Endodermal cell (in vitro differentiated cells): ENCODE measurements around the gene HMX1. TPM values are rescaled to one million over a fixed set of nuclear protein-coding genes. Genes with fewer than 3 reads are reported as not detected.

ENCODE experiments used
- DNase-seq: peaks from one replicate; pipeline ENCODE4 v3.0.0-alpha.2; 2017
- H3K27ac ChIP-seq: 2 replicates; pipeline ENCODE4 v1.5.1; 2013; ENCODE audit warnings: mild to moderate bottlenecking, low read depth, low read length, moderate library complexity
- H3K27me3 ChIP-seq: 2 replicates; pipeline ENCODE4 v1.6.1; 2013; ENCODE audit warnings: mild to moderate bottlenecking, low read length, moderate library complexity; ENCODE audit not compliant: insufficient read depth, control insufficient read depth, poor library complexity, severe bottlenecking
- H3K36me3 ChIP-seq: 2 replicates; pipeline ENCODE4 v1.7.0; 2013; ENCODE audit warnings: mild to moderate bottlenecking, low read length, moderate library complexity; ENCODE audit not compliant: control insufficient read depth, insufficient read depth
- H3K4me1 ChIP-seq: one replicate; pipeline ENCODE4 v1.7.0; 2013; ENCODE audit warnings: low read length; ENCODE audit not compliant: control insufficient read depth, insufficient read depth
- H3K4me3 ChIP-seq: 2 replicates; pipeline ENCODE4 v1.5.1; 2013; ENCODE audit warnings: mild to moderate bottlenecking, low read length, moderate library complexity
- H3K9ac ChIP-seq: 2 replicates; pipeline ENCODE4 v1.6.1; 2013; ENCODE audit warnings: mild to moderate bottlenecking, low read length, moderate library complexity; ENCODE audit not compliant: poor library complexity, severe bottlenecking; ENCODE audit errors: extremely low read depth
- H3K9me3 ChIP-seq: 2 replicates; pipeline ENCODE4 v1.6.1; 2013; ENCODE audit warnings: mild to moderate bottlenecking, low read length, moderate library complexity; ENCODE audit not compliant: control insufficient read depth
- H3K27ac Mint-ChIP-seq: 2 replicates; pipeline ENCODE4 v1.8.0; 2020; ENCODE audit warnings: mixed read lengths
- H3K27me3 Mint-ChIP-seq: 2 replicates; pipeline ENCODE4 v1.8.0; 2021; ENCODE audit warnings: mild to moderate bottlenecking, mixed read lengths; ENCODE audit not compliant: insufficient read depth
- H3K36me3 Mint-ChIP-seq: 2 replicates; pipeline ENCODE4 v1.8.0; 2020; ENCODE audit warnings: low read depth, mixed read lengths
- H3K4me1 Mint-ChIP-seq: 2 replicates; pipeline ENCODE4 v1.8.0; 2020; ENCODE audit warnings: mixed read lengths
- H3K4me3 Mint-ChIP-seq: 2 replicates; pipeline ENCODE4 v1.8.0; 2020; ENCODE audit warnings: mild to moderate bottlenecking, moderate library complexity, mixed read lengths
- H3K9me3 Mint-ChIP-seq: 2 replicates; pipeline ENCODE4 v1.8.0; 2020; ENCODE audit warnings: mild to moderate bottlenecking, mixed read lengths
- CTCF ChIP-seq: fragments of 200-600 bp; sonication (generic); conservative IDR thresholded peaks from 2 replicates; pipeline ENCODE4 v1.5.0; 2021; ENCODE audit warnings: antibody characterized with exemption, mild to moderate bottlenecking
- WGBS, 2 experiments: methylation state at CpG; one replicate each; pipeline versions ENCODE4 v1.1.5 to v1.1.7; 2013; ENCODE audit warnings: missing lambda C conversion rate in 2 of 2, mixed read lengths in 1 of 2; ENCODE audit not compliant: insufficient coverage in 1 of 2, insufficient read length in 1 of 2; 5-methylcytosine and 5-hydroxymethylcytosine counted together
- total RNA-seq, 2 donors: library from RNA; stranded (reverse); fragmentation: NEBNext Ultra II Directional in 1 of 2; extraction: Animal tissue kit (Norgen Biotek cat#: 25700) in 1 of 2; gene quantifications; 2 replicates in 1 of 2; 3 replicates in 1 of 2; pipeline ENCODE4 v1.2.1, GENCODE V29; 2021

HMX1 gene
- total RNA-seq, 2 donors from 2014 or later: 1.2 TPM; not detected in 1

- Histone ChIP-seq H3K27me3 (peaks cover 20% of the 10 kb centered on the region), H3K27ac (no peak overlapping the region), H3K4me1 (no peaks in the 10 kb centered on the region), H3K9ac (no peak overlapping the region), H3K36me3 (no peaks in the 10 kb centered on the region), H3K4me3 (no peak overlapping the region), H3K9me3 (peaks cover 8% of the 10 kb centered on the region)
- no peaks in the 10 kb centered on the region for H3K36me3 Mint-ChIP-seq
- WGBS, 2 experiments: 86 to 91% methylated on average over 3 of the region's 3 CpGs
- H3K27me3 Mint-ChIP-seq: peaks cover 15% of the 10 kb centered on the region
- no peak for TF ChIP-seq CTCF
- DNase-seq: peak; percentile 13
- no peaks in the 10 kb centered on the region for H3K4me1 Mint-ChIP-seq
- no peak overlapping the region for H3K27ac Mint-ChIP-seq
- no peak overlapping the region for H3K4me3 Mint-ChIP-seq
- no peaks in the 10 kb centered on the region for H3K9me3 Mint-ChIP-seq
These were observed 28.0 kb downstream of the HMX1 start for GRCh38 chr4:8843597-8843996.

- Histone ChIP-seq H3K9me3 (peaks cover 8% of the 10 kb centered on the region), H3K4me1 (no peaks in the 10 kb centered on the region), H3K36me3 (no peaks in the 10 kb centered on the region), H3K27ac (no peak overlapping the region), H3K9ac (no peak overlapping the region), H3K4me3 (no peak overlapping the region), H3K27me3 (peaks cover 13% of the 10 kb centered on the region)
- Mint-ChIP-seq H3K4me3 (no peak overlapping the region), H3K27me3 (peaks cover 13% of the 10 kb centered on the region), H3K27ac (no peak overlapping the region), H3K4me1 (peaks cover 5% of the 10 kb centered on the region), H3K9me3 (no peaks in the 10 kb centered on the region), H3K36me3 (no peaks in the 10 kb centered on the region)
- TF ChIP-seq CTCF: no peak
- peak; percentile 5 for DNase-seq
- 79 to 82% methylated on average over 2 of the region's 2 CpGs for WGBS, 2 experiments
These were observed 29.0 kb downstream of the HMX1 start for GRCh38 chr4:8842614-8843013.

GRCh38 chr4:8841678-8842268, 29.9 kb downstream of the HMX1 start:
- H3K4me3 Mint-ChIP-seq: no peak overlapping the region
- H3K27ac ChIP-seq: no peak overlapping the region
- peaks cover 13% of the 10 kb centered on the region for H3K27me3 Mint-ChIP-seq
- no peak for TF ChIP-seq CTCF
- no peaks in the 10 kb centered on the region for H3K36me3 Mint-ChIP-seq
- H3K9me3 Mint-ChIP-seq: no peaks in the 10 kb centered on the region
- H3K27ac Mint-ChIP-seq: no peak overlapping the region
- WGBS, 2 experiments: 90 to 93% methylated on average over 2 to 3 of the region's 3 CpGs
- peaks cover 11% of the 10 kb centered on the region for H3K4me1 Mint-ChIP-seq
- H3K36me3 ChIP-seq: no peaks in the 10 kb centered on the region
- H3K9ac ChIP-seq: no peak overlapping the region
- H3K9me3 ChIP-seq: peaks cover 8% of the 10 kb centered on the region
- no peak overlapping the region for H3K4me3 ChIP-seq
- peaks cover 13% of the 10 kb centered on the region for H3K27me3 ChIP-seq
- DNase-seq: no peak
- H3K4me1 ChIP-seq: no peaks in the 10 kb centered on the region
